Brain microvascular endothelial cell (primary cell): ENCODE measurements around the gene RBPJL.

ENCODE experiments used
- DNase-seq: peaks from one replicate; pipeline ENCODE4 v3.0.0-alpha.2; 2020
- H3K27ac ChIP-seq: fragments of 250-450 bp; sonication (Bioruptor Pico); 2 replicates; pipeline ENCODE4 v1.5.1; 2020; ENCODE audit warnings: mild to moderate bottlenecking, moderate library complexity
- H3K27me3 ChIP-seq: fragments of 250-450 bp; sonication (Bioruptor Pico); replicated peaks from 2 replicates; pipeline ENCODE4 v1.5.1; 2020; ENCODE audit warnings: mild to moderate bottlenecking
- H3K36me3 ChIP-seq: fragments of 250-450 bp; sonication (Bioruptor Pico); replicated peaks from 2 replicates; pipeline ENCODE4 v1.5.1; 2020; ENCODE audit warnings: mild to moderate bottlenecking
- H3K4me3 ChIP-seq: 2 replicates; pipeline ENCODE4 v1.5.1; 2011; ENCODE audit warnings: low read depth, mild to moderate bottlenecking, control low read depth, low read length, moderate library complexity
- CTCF ChIP-seq: IDR thresholded peaks from 2 replicates; pipeline ENCODE4 v1.5.1; 2011; ENCODE audit warnings: low read depth, mild to moderate bottlenecking, moderate library complexity, low read length, control low read depth, inconsistent platforms; ENCODE audit errors: missing control alignments
- in situ Hi-C: cut with HindIII; loops from 2 replicates; pipeline ENCODE4 v1.10.0; 2017; ENCODE audit warnings: low sequenced_read_pairs, low pct_ligation_motif_present

RBPJL gene

DNA sequence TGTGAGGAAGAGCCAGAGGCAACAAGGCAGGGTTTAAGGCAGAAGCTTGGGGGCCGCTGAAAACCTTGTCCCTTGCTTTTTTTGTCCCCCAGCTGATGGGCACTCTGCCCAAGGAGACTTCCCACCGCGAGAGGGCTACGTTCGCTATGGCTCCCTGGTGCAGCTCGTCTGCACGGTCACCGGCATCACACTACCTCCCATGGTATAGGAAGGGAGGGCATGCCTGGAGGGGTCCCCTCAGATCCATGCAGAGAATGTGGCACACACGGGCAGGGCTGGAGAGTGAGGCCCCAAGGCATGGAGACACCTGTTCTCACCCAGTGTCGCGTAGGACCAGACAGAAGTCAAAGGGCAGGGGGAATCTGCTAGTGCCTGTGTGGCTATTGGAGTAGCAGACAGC is 7.3 kb downstream of the RBPJL start:
- Histone ChIP-seq H3K27me3 (peaks cover 19% of the 10 kb centered on the region), H3K36me3 (no peaks in the 10 kb centered on the region), H3K27ac (no peak overlapping the region), H3K4me3 (no peak overlapping the region)
- in situ Hi-C loops: no loop called here
- TF ChIP-seq CTCF: no peak
- no peak for DNase-seq

- H3K4me3 ChIP-seq: no peak overlapping the region
- no peak overlapping the region for H3K27ac ChIP-seq
- peaks cover 19% of the 10 kb centered on the region for H3K27me3 ChIP-seq
- in situ Hi-C loops: no loop called here
- no peaks in the 10 kb centered on the region for H3K36me3 ChIP-seq
- no peak for TF ChIP-seq CTCF
- no peak for DNase-seq
Observed at GRCh38 chr20:45315672-45316071, 9.0 kb downstream of the RBPJL start.

- H3K36me3 ChIP-seq: no peaks in the 10 kb centered on the region
- H3K27me3 ChIP-seq: peaks cover 19% of the 10 kb centered on the region
- in situ Hi-C loops: no loop called here
- H3K4me3 ChIP-seq: no peak overlapping the region
- H3K27ac ChIP-seq: no peak overlapping the region
- no peak for DNase-seq
- TF ChIP-seq CTCF: no peak
Observed at GRCh38 chr20:45316150-45317080, 9.8 kb downstream of the RBPJL start.

GRCh38 chr20:45317826-45318225 is 11.2 kb downstream of the RBPJL start:
- Histone ChIP-seq H3K4me3 (no peak overlapping the region), H3K27me3 (peaks cover 19% of the 10 kb centered on the region), H3K36me3 (no peaks in the 10 kb centered on the region), H3K27ac (no peak overlapping the region)
- DNase-seq: no peak
- no peak for TF ChIP-seq CTCF
- in situ Hi-C loops: no loop called here

DNA sequence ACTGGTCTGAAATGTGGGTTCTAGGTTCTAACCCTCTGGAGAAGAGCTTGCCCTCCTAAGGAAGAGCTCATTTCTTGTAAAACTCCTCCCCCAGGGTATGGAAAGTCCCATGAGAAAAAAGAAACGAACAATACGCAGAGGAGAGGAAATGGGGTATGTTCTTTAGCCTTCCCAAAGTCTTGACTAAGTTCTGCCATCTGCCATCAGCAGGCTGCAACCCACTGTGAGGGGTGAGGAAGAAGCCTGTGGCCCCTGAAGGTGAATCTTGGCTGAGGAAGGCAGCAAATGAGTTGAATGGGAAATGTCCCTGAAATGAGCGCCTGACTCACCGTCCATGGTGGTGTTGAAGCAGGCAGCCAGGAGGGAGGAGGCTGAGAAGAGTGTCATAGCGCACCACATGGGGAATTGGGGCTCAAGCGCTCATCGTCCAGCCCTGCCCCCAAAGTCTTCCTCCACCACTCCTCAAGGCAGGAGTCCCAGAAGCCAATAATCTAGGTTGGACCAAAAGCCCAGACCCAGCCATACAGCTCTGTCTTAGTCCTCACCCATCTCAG is 11.8 kb downstream of the RBPJL start:
- in situ Hi-C loops: no loop called here

More for the DNA sequence above, 11.8 kb downstream of the RBPJL start:
- Histone ChIP-seq H3K27ac (no peak overlapping the region), H3K36me3 (no peaks in the 10 kb centered on the region), H3K4me3 (no peak overlapping the region), H3K27me3 (peaks cover 19% of the 10 kb centered on the region)
- TF ChIP-seq CTCF: no peak
- DNase-seq: no peak
